Posterior vena cava (tissue), 2 donors: ENCODE results near the gene CYP51A1. TPM values are rescaled to one million over a fixed set of nuclear protein-coding genes. Genes with fewer than 3 reads are reported as not detected.
"Not testable (repeated sequence)": the region's sequence is repeated elsewhere in the genome, so short reads cannot be mapped to it uniquely, and the experiment has no call there.

Source experiments
- DNase-seq: peaks from one replicate; pipeline ENCODE4 v3.0.0-alpha.2; 2020; ENCODE audit warnings: low spot score
- intact Hi-C, 2 donors: fragments of 100-400 bp; cut with DNase I; formaldehyde crosslinking; loops; one replicate each; pipeline versions ENCODE4 v1.14.1 to v1.14.2; 2022 to 2023
- long read RNA-seq, 2 donors: library from polyadenylated mRNA; unstranded; transcript quantifications; one replicate each; pipeline ENCODE4 v2.0.0, GENCODE V29; 2020 to 2021
- total RNA-seq, 2 donors: library from RNA; stranded (reverse); fragmentation: NEBNext Ultra II Directional; extraction: Animal tissue kit (Norgen Biotek cat#: 25700); gene quantifications; one replicate each; pipeline ENCODE4 v1.2.1, GENCODE V29; 2021
- donor health status: DM: yes; HTN: yes; CAD: no.
- donor health status: DM: yes; HTN: yes; CAD: no.

Gene CYP51A1
- total RNA-seq: 10 to 100 TPM; 34.9 to 44.6 TPM
- long read RNA-seq, donor 1, transcript CYP51A1-201 (10 exons, 3,210 nt): major isoform, 18 of 21 reads
- long read RNA-seq, donor 1, partial matches to known transcripts: 1 of 21 reads
- long read RNA-seq, donor 1, other reads (novel, unspliced or antisense): 1 of 21 reads
- long read RNA-seq, donor 2, transcript CYP51A1-201 (10 exons, 3,210 nt): major isoform, 29 of 36 reads
- long read RNA-seq, donor 2, partial matches to known transcripts: 4 of 36 reads
- long read RNA-seq, donor 2, other reads (novel, unspliced or antisense): 3 of 36 reads

DNA sequence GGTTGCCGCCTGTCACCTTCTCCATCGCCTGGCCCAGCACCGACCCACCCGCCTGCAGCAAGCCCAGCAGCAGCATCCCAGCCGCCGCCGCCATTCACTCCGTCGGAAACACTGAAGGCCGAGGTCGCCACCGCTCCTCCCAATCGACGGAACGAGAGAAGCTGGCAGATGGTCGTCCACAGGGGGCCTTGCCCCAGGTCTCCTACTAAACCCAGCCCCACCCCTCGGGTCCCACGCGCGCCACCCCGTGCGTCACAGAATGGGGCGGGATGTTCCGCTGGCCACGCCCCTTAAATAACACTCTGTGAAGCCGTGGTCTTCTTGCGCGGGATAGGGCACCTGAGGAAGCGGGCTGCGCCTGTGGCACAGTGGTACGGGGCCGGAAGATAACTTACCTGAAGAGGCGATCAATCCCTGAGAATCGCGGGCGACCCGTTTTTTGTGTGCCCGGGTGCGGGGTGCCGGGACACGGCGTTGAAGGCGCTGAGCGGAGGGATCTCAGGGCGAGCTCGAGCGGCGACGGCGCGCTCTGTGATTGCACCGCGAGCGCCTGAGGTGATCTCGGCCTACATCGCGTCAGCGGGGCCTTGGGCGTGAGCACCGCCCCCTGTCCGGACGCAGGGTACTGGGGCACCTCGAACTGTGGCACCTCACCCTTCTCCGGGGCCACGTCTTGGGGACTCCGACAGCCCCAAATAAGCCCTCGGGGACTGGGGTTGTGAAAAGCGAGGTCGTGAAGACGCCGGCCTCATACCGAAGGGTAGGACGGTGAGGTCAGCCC, at the start of gene CYP51A1:
CYP51A1 (minus strand) TSS at position 207 of the 781 bp plus-strand sequence; CDS start at position 94, 113 bp downstream.
- DNase-seq: peak; percentile 98
- intact Hi-C loops: no loop called here

- peak; percentile 95 for DNase-seq
- intact Hi-C loops: no loop called here
Measured at GRCh38 chr7:92178928-92179924, 44.9 kb upstream of the CYP51A1 start, which contains the start of gene LRRD1. Gene LRRD1, minus strand, starts transcription at chr7:92179142. Its CDS starts 13,940 bp downstream, at chr7:92165202.

- intact Hi-C loops: no loop called here
- DNase-seq: no peak
Measured at GRCh38 chr7:92177362-92177761, 43.1 kb upstream of the CYP51A1 start.

DNA sequence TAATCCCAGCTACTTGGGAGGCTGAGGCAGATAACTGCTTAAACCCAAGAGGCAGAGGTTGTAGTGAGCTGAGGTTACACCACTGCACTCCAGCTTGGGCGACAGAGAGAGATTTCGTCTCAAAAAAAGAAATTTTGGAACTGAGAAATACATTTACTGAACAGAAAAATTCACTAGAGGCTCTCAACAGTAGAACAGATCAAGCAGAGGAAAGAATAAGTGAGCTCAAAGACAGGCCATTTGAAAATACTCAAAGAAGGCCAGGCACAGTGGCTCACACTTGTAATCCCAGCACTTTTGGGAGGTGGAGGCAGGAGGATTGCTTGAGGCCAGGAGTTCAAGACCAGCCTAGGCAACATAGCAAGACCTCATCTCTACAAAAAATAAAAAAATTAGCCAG, 35.3 kb upstream of the CYP51A1 start:
- intact Hi-C loops: not testable (repeated sequence)

GRCh38 chr7:92161271-92161670, 27.0 kb upstream of the CYP51A1 start:
- intact Hi-C loops: no loop called here
- no peak for DNase-seq

More for the DNA sequence above, 35.3 kb upstream of the CYP51A1 start:
- DNase-seq: not testable (repeated sequence)

- intact Hi-C loops: no loop called here
- DNase-seq: no peak
Measured at GRCh38 chr7:92158660-92159575, 24.6 kb upstream of the CYP51A1 start.

GRCh38 chr7:92156990-92157389, 22.7 kb upstream of the CYP51A1 start:
- no peak for DNase-seq
- intact Hi-C loops: no loop called here

GRCh38 chr7:92155108-92155739, 20.9 kb upstream of the CYP51A1 start:
- no peak for DNase-seq
- intact Hi-C loops: no loop called here

DNA sequence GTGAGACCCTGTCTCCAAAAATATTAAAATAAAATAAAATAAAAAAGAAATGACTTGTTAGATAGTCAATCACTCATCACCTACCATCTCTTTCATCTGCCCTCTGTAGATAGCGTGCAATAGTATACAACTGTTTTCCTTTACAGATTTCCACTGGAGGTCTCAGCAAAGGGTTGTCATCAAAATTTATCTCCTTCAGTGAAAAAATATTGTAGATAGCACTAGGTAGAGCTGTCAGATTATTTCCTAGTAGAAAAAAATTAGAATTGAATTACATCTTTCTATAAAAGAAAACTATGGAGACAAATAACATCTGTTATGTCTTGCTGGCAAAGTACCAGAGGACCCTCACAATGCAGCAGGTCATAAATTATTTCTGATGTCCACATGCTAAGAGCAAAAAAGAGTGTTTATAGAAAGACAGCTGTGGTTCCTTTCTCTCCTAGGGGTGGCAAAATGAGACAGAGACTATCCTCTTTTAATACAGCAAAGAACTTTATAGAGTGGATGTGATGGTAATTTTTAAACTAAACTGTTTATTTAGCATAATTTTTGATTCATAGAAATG, 16.3 kb upstream of the CYP51A1 start:
- no peak for DNase-seq
- intact Hi-C loops: no loop called here

GRCh38 chr7:92149736-92150239, 15.5 kb upstream of the CYP51A1 start:
- intact Hi-C loops: loop anchor here in 1 of 2 donors (1.0 kb wide), 1 partner anchor 9 kb away; no protein-coding TSS in a partner anchor
- DNase-seq: no peak

DNA sequence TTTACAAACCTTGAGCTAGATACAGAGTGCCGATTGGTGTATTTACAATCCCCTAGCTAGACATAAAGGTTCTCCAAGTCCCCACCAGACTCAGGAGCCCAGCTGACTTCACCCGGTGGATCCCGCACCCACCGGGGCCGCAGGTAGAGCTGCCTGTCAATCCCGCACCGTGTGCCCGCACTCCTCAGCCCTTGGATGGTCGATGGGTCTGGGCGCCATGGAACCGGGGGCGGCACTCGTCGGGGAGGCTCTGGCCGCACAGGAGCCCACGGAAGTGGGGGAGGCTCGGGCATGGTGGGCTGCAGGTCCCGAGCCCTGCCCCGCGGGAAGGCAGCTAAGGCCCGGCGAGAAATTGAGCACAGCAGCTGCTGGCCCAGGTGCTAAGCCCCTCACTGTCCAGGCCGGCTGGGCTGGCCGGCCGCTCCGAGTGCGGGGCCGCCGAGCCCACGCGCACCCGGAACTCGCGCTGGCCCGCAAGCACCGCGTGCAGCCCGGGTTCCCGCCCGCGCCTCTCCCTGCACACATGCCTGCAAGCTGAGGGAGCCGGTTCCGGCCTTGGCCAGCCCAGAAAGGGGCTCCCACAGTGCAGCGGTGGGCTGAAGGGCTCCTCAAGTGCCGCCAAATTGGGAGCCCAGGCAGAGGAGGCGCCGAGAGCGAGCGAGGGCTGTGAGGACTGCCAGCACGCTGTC, 9.1 kb upstream of the CYP51A1 start:
- DNase-seq, intact Hi-C loops: not testable (repeated sequence)

- DNase-seq, intact Hi-C loops: not testable (repeated sequence)
Measured at GRCh38 chr7:92142791-92143190, 8.5 kb upstream of the CYP51A1 start.

GRCh38 chr7:92141161-92141560, 6.9 kb upstream of the CYP51A1 start:
- DNase-seq: no peak

GRCh38 chr7:92137557-92137956, 3.3 kb upstream of the CYP51A1 start:
- no peak for DNase-seq
- intact Hi-C loops: no loop called here

More at GRCh38 chr7:92141161-92141560, 6.9 kb upstream of the CYP51A1 start:
- intact Hi-C loops: no loop called here

DNA sequence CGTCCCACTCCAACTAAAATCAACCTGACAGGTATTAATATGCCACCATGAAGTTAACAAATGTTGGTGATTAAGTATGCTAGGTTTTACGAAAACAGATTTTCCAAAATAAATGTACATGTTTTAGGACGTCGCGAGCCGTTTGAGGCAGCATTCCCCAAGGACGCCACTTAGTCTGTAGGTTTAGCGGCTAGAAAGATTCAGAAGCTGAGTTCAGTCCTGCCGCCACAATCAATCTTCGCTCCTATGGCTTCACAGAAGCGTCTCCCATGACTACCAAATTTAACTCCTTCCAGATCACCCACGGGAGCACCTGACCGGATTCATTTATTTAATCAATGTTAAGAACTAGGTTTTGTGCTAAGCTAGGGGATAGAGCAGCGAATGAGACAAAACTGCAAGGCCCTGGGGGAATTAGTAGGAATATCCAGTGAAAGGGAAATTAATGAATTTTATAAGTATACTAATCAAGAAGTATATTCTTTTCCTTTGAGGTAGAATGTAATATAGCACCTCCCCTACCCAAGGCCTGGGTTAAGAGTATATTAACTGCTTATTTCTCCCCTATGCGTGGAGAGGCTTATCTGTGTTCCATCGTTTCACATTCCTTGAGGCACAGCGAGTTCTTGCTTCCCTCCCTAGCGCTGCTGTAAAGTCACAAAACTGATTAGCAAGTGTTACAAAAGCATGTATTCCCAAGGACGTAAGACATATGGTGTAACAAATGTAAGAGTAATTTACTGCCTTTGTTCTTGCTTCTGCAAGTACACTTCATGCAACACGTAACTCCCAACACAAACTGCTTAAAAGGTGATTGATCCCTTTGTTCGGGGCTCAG, 994 bp upstream of the CYP51A1 start:
- no peak for DNase-seq
- intact Hi-C loops: no loop called here
